Endodermal cell (in vitro differentiated cells): ENCODE measurements around the gene TRIM6. TPM values are rescaled to one million over a fixed set of nuclear protein-coding genes. Genes with fewer than 3 reads are reported as not detected.
A peak's percentile ranks its signal among the peaks of the same experiment; 100 is the strongest.
"Not testable (repeated sequence)": the region's sequence is repeated elsewhere in the genome, so short reads cannot be mapped to it uniquely, and the experiment has no call there.

ENCODE experiments used
- DNase-seq: peaks from one replicate; pipeline ENCODE4 v3.0.0-alpha.2; 2017
- H3K27ac ChIP-seq: 2 replicates; pipeline ENCODE4 v1.5.1; 2013; ENCODE audit warnings: mild to moderate bottlenecking, low read depth, low read length, moderate library complexity
- H3K27me3 ChIP-seq: 2 replicates; pipeline ENCODE4 v1.6.1; 2013; ENCODE audit warnings: mild to moderate bottlenecking, low read length, moderate library complexity; ENCODE audit not compliant: insufficient read depth, control insufficient read depth, poor library complexity, severe bottlenecking
- H3K36me3 ChIP-seq: 2 replicates; pipeline ENCODE4 v1.7.0; 2013; ENCODE audit warnings: mild to moderate bottlenecking, low read length, moderate library complexity; ENCODE audit not compliant: control insufficient read depth, insufficient read depth
- H3K4me1 ChIP-seq: one replicate; pipeline ENCODE4 v1.7.0; 2013; ENCODE audit warnings: low read length; ENCODE audit not compliant: control insufficient read depth, insufficient read depth
- H3K4me3 ChIP-seq: 2 replicates; pipeline ENCODE4 v1.5.1; 2013; ENCODE audit warnings: mild to moderate bottlenecking, low read length, moderate library complexity
- H3K9ac ChIP-seq: 2 replicates; pipeline ENCODE4 v1.6.1; 2013; ENCODE audit warnings: mild to moderate bottlenecking, low read length, moderate library complexity; ENCODE audit not compliant: poor library complexity, severe bottlenecking; ENCODE audit errors: extremely low read depth
- H3K9me3 ChIP-seq: 2 replicates; pipeline ENCODE4 v1.6.1; 2013; ENCODE audit warnings: mild to moderate bottlenecking, low read length, moderate library complexity; ENCODE audit not compliant: control insufficient read depth
- H3K27ac Mint-ChIP-seq: 2 replicates; pipeline ENCODE4 v1.8.0; 2020; ENCODE audit warnings: mixed read lengths
- H3K27me3 Mint-ChIP-seq: 2 replicates; pipeline ENCODE4 v1.8.0; 2021; ENCODE audit warnings: mild to moderate bottlenecking, mixed read lengths; ENCODE audit not compliant: insufficient read depth
- H3K36me3 Mint-ChIP-seq: 2 replicates; pipeline ENCODE4 v1.8.0; 2020; ENCODE audit warnings: low read depth, mixed read lengths
- H3K4me1 Mint-ChIP-seq: 2 replicates; pipeline ENCODE4 v1.8.0; 2020; ENCODE audit warnings: mixed read lengths
- H3K4me3 Mint-ChIP-seq: 2 replicates; pipeline ENCODE4 v1.8.0; 2020; ENCODE audit warnings: mild to moderate bottlenecking, moderate library complexity, mixed read lengths
- H3K9me3 Mint-ChIP-seq: 2 replicates; pipeline ENCODE4 v1.8.0; 2020; ENCODE audit warnings: mild to moderate bottlenecking, mixed read lengths
- CTCF ChIP-seq: fragments of 200-600 bp; sonication (generic); conservative IDR thresholded peaks from 2 replicates; pipeline ENCODE4 v1.5.0; 2021; ENCODE audit warnings: antibody characterized with exemption, mild to moderate bottlenecking
- WGBS, 2 experiments: methylation state at CpG; one replicate each; pipeline versions ENCODE4 v1.1.5 to v1.1.7; 2013; ENCODE audit warnings: missing lambda C conversion rate in 2 of 2, mixed read lengths in 1 of 2; ENCODE audit not compliant: insufficient coverage in 1 of 2, insufficient read length in 1 of 2; 5-methylcytosine and 5-hydroxymethylcytosine counted together
- total RNA-seq, 2 donors: library from RNA; stranded (reverse); fragmentation: NEBNext Ultra II Directional in 1 of 2; extraction: Animal tissue kit (Norgen Biotek cat#: 25700) in 1 of 2; gene quantifications; 2 replicates in 1 of 2; 3 replicates in 1 of 2; pipeline ENCODE4 v1.2.1, GENCODE V29; 2021

The TRIM6 gene
- total RNA-seq, 2 donors from 2014 or later: 17.4 to 26.1 TPM

- H3K9me3 ChIP-seq: no peaks in the 10 kb centered on the region
- DNase-seq: peak; percentile 89
- Mint-ChIP-seq H3K27ac (peak overlapping the region; percentile 35), H3K27me3 (peaks cover 1% of the 10 kb centered on the region), H3K9me3 (no peaks in the 10 kb centered on the region), H3K4me1 (peaks cover 44% of the 10 kb centered on the region), H3K36me3 (peaks cover 17% of the 10 kb centered on the region), H3K4me3 (no peak overlapping the region)
- no peak overlapping the region for H3K4me3 ChIP-seq
- peaks cover 12% of the 10 kb centered on the region for H3K4me1 ChIP-seq
- H3K36me3 ChIP-seq: peaks cover 9% of the 10 kb centered on the region
- TF ChIP-seq CTCF: peak; percentile 96
- no peak overlapping the region for H3K9ac ChIP-seq
- no peaks in the 10 kb centered on the region for H3K27me3 ChIP-seq
- 44 to 71% methylated on average over 5 to 9 of the region's 9 CpGs for WGBS, 2 experiments
- no peak overlapping the region for H3K27ac ChIP-seq
Measured at GRCh38 chr11:5600374-5600851, 4.0 kb downstream of the TRIM6 start.

- H3K27ac Mint-ChIP-seq, H3K9ac ChIP-seq: not testable (repeated sequence)
Measured at GRCh38 chr11:5602791-5603190, 6.4 kb downstream of the TRIM6 start.

GRCh38 chr11:5603326-5603725, 6.9 kb downstream of the TRIM6 start:
- no peaks in the 10 kb centered on the region for H3K9me3 Mint-ChIP-seq
- DNase-seq: no peak
- H3K4me1 Mint-ChIP-seq: peaks cover 23% of the 10 kb centered on the region
- no peak for TF ChIP-seq CTCF
- H3K4me3 Mint-ChIP-seq: no peak overlapping the region
- no peaks in the 10 kb centered on the region for H3K27me3 ChIP-seq
- no peaks in the 10 kb centered on the region for H3K27me3 Mint-ChIP-seq
- peaks cover 43% of the 10 kb centered on the region for H3K36me3 Mint-ChIP-seq
- peak overlapping the region; percentile 10 for H3K27ac Mint-ChIP-seq
- H3K4me1 ChIP-seq: peaks cover 8% of the 10 kb centered on the region
- no peaks in the 10 kb centered on the region for H3K9me3 ChIP-seq
- H3K27ac ChIP-seq: no peak overlapping the region
- 96 to 98% methylated on average over 6 to 8 of the region's 8 CpGs for WGBS, 2 experiments
- H3K36me3 ChIP-seq: peaks cover 29% of the 10 kb centered on the region
- H3K4me3 ChIP-seq: no peak overlapping the region
- H3K9ac ChIP-seq: no peak overlapping the region

More at GRCh38 chr11:5602791-5603190, 6.4 kb downstream of the TRIM6 start:
- H3K27me3 Mint-ChIP-seq, H3K4me3 Mint-ChIP-seq, H3K9me3 Mint-ChIP-seq, H3K27me3 ChIP-seq, H3K4me3 ChIP-seq, DNase-seq, H3K27ac ChIP-seq, H3K9me3 ChIP-seq: not testable (repeated sequence)
- H3K36me3 ChIP-seq: peaks cover 26% of the 10 kb centered on the region
- 90% methylated on average over 4 of the region's 4 CpGs; no CpG with 5 or more reads in 1 of the 2 experiments for WGBS, 2 experiments
- H3K4me1 Mint-ChIP-seq: peaks cover 28% of the 10 kb centered on the region
- H3K4me1 ChIP-seq: peaks cover 12% of the 10 kb centered on the region
- peaks cover 39% of the 10 kb centered on the region for H3K36me3 Mint-ChIP-seq

GRCh38 chr11:5604896-5605295, 8.5 kb downstream of the TRIM6 start:
- H3K4me1 ChIP-seq: peaks cover 8% of the 10 kb centered on the region
- H3K27me3 ChIP-seq: no peaks in the 10 kb centered on the region
- Mint-ChIP-seq H3K9me3 (no peaks in the 10 kb centered on the region), H3K4me1 (peaks cover 17% of the 10 kb centered on the region), H3K27me3 (no peaks in the 10 kb centered on the region), H3K27ac (no peak overlapping the region), H3K36me3 (peaks cover 53% of the 10 kb centered on the region), H3K4me3 (no peak overlapping the region)
- no peak overlapping the region for H3K27ac ChIP-seq
- DNase-seq: no peak
- no peaks in the 10 kb centered on the region for H3K9me3 ChIP-seq
- H3K36me3 ChIP-seq: peaks cover 34% of the 10 kb centered on the region
- 89 to 92% methylated on average over 3 to 4 of the region's 4 CpGs for WGBS, 2 experiments
- no peak for TF ChIP-seq CTCF
- no peak overlapping the region for H3K9ac ChIP-seq
- H3K4me3 ChIP-seq: no peak overlapping the region
